MM.1S (cell line): ENCODE measurements around the gene PDSS2.
"Not testable (repeated sequence)": the region's sequence is repeated elsewhere in the genome, so short reads cannot be mapped to it uniquely, and the experiment has no call there.

ENCODE experiments used
- DNase-seq: peaks from one replicate; pipeline ENCODE4 v3.0.0-alpha.2; 2015
- H2AFZ ChIP-seq: fragments of 300-600 bp; sonication (generic); 2 replicates; pipeline ENCODE4 v1.6.0; 2016; ENCODE audit warnings: antibody characterized with exemption, low read length
- H3F3A ChIP-seq: fragments of 300-600 bp; sonication (generic); 2 replicates; pipeline ENCODE4 v1.6.1; 2016; ENCODE audit warnings: mild to moderate bottlenecking, antibody characterized with exemption, low read length, moderate library complexity, mixed read lengths; ENCODE audit not compliant: insufficient read depth
- H3K27ac ChIP-seq: fragments of 300-600 bp; sonication (generic); 2 replicates; pipeline ENCODE4 v1.5.1; 2016; ENCODE audit warnings: mild to moderate bottlenecking, low read length
- H3K27me3 ChIP-seq: fragments of 300-600 bp; sonication (generic); replicated peaks from 2 replicates; pipeline ENCODE4 v1.6.0; 2016; ENCODE audit warnings: low read length; ENCODE audit not compliant: insufficient read depth
- H3K36me3 ChIP-seq: fragments of 300-600 bp; sonication (generic); replicated peaks from 2 replicates; pipeline ENCODE4 v1.6.1; 2016; ENCODE audit warnings: mild to moderate bottlenecking, low read length, mixed read lengths; ENCODE audit not compliant: insufficient read depth
- H3K4me1 ChIP-seq: fragments of 300-600 bp; sonication (generic); 2 replicates; pipeline ENCODE4 v1.6.1; 2016; ENCODE audit warnings: low read length, mixed read lengths
- H3K4me2 ChIP-seq: fragments of 300-600 bp; sonication (generic); 2 replicates; pipeline ENCODE4 v1.6.0; 2016; ENCODE audit warnings: low read depth, low read length
- H3K4me3 ChIP-seq: fragments of 300-600 bp; sonication (generic); 2 replicates; pipeline ENCODE4 v1.5.1; 2016; ENCODE audit warnings: low read length, mixed read lengths
- H3K79me2 ChIP-seq: fragments of 300-600 bp; sonication (generic); 2 replicates; pipeline ENCODE4 v1.6.1; 2016; ENCODE audit warnings: mixed run types, low read length, mixed read lengths
- H3K9ac ChIP-seq: fragments of 300-600 bp; sonication (generic); 2 replicates; pipeline ENCODE4 v1.6.1; 2016; ENCODE audit warnings: low read length, mixed read lengths
- H3K9me2 ChIP-seq: fragments of 300-600 bp; sonication (generic); replicated peaks from 2 replicates; pipeline ENCODE4 v1.6.1; 2016; ENCODE audit warnings: mild to moderate bottlenecking, low read length, mixed read lengths; ENCODE audit not compliant: insufficient read depth
- H3K9me3 ChIP-seq: fragments of 300-600 bp; sonication (generic); replicated peaks from 2 replicates; pipeline ENCODE4 v1.6.1; 2016; ENCODE audit warnings: mild to moderate bottlenecking, low read length, mixed read lengths; ENCODE audit not compliant: insufficient read depth
- H4K20me1 ChIP-seq: fragments of 300-600 bp; sonication (generic); 2 replicates; pipeline ENCODE4 v1.6.1; 2016; ENCODE audit warnings: mild to moderate bottlenecking, low read length, moderate library complexity, mixed read lengths; ENCODE audit not compliant: insufficient read depth
- EZH2 ChIP-seq: fragments of 300-600 bp; sonication (generic); optimal IDR thresholded peaks from 2 replicates; pipeline ENCODE3; 2017; ENCODE audit warnings: low read depth, mild to moderate bottlenecking, antibody characterized with exemption, low read length, mixed read lengths
- EZH2phosphoT487 ChIP-seq: fragments of 300-600 bp; sonication (generic); IDR thresholded peaks from 2 replicates; pipeline ENCODE4 v1.6.1; 2018; ENCODE audit warnings: antibody characterized with exemption, low read length
- TF ChIP-seq, protein P1 (sequence below): fragments of 300-600 bp; sonication (generic); IDR thresholded peaks from 2 replicates; pipeline ENCODE4 v1.5.1; 2016; ENCODE audit warnings: antibody characterized with exemption, low read length, mixed read lengths

The PDSS2 gene

DNA sequence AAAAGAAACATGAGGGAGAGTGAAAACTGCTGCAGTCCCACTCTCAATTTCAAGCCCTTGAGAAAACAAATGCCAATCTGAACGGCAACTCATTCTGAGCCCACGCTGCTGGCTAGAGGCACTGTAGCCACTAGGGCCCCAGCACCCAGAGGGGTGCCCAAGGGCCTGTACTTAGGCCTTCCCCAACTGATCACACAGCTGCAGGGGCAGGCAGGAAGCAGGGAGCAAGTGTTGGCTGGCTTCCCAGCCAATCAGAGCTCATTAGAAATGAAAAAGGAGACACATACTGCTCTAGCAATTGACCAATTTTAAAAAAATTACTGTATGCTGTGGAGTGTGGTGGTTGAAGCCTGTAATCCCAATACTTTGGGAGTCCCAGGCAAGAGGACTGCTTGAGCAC, 340.4 kb downstream of the PDSS2 start:
- peaks cover 17% of the 10 kb centered on the region for H3F3A ChIP-seq
- no peaks in the 10 kb centered on the region for H3K9me2 ChIP-seq
- H4K20me1 ChIP-seq: no peaks in the 10 kb centered on the region
- no peak for DNase-seq
- H3K9ac ChIP-seq: no peak overlapping the region
- no peak overlapping the region for H3K27ac ChIP-seq
- H3K79me2 ChIP-seq: no peaks in the 10 kb centered on the region
- H3K9me3 ChIP-seq: no peaks in the 10 kb centered on the region
- no peak overlapping the region for H3K4me2 ChIP-seq
- H3K36me3 ChIP-seq: no peaks in the 10 kb centered on the region
- H2AFZ ChIP-seq: no peak overlapping the region
- H3K4me3 ChIP-seq: no peak overlapping the region
- H3K4me1 ChIP-seq: peaks cover 16% of the 10 kb centered on the region
- no peaks in the 10 kb centered on the region for H3K27me3 ChIP-seq
- TF ChIP-seq EZH2phosphoT487 (no peak), EZH2 (no peak)
- TF ChIP-seq, protein P1, sequence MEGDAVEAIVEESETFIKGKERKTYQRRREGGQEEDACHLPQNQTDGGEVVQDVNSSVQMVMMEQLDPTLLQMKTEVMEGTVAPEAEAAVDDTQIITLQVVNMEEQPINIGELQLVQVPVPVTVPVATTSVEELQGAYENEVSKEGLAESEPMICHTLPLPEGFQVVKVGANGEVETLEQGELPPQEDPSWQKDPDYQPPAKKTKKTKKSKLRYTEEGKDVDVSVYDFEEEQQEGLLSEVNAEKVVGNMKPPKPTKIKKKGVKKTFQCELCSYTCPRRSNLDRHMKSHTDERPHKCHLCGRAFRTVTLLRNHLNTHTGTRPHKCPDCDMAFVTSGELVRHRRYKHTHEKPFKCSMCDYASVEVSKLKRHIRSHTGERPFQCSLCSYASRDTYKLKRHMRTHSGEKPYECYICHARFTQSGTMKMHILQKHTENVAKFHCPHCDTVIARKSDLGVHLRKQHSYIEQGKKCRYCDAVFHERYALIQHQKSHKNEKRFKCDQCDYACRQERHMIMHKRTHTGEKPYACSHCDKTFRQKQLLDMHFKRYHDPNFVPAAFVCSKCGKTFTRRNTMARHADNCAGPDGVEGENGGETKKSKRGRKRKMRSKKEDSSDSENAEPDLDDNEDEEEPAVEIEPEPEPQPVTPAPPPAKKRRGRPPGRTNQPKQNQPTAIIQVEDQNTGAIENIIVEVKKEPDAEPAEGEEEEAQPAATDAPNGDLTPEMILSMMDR: no peak

DNA sequence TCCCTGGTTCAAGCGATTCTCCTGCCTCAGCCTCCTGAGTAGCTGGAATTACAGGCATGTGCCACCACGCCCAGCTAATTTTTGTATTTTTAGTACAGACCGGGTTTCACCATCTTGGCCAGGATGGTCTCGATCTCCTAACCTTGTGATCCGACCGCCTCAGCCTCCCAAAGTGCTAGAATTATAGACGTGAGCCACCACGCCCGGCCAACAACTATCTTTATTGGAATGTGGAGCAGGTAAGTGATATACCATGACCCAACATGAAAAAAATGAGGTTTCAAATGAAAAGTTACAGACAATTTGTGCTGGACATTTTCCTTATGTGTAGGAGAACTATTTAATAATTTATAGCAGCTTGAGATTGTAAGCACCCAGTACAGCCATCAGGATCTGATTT, 340.8 kb downstream of the PDSS2 start:
- H3K27me3 ChIP-seq, H2AFZ ChIP-seq, DNase-seq, H4K20me1 ChIP-seq, H3K9me3 ChIP-seq, H3K9ac ChIP-seq, H3K9me2 ChIP-seq, H3K4me3 ChIP-seq, H3K4me2 ChIP-seq, H3K79me2 ChIP-seq, H3K27ac ChIP-seq, H3K36me3 ChIP-seq: not testable (repeated sequence)
- H3F3A ChIP-seq: peaks cover 22% of the 10 kb centered on the region
- peaks cover 18% of the 10 kb centered on the region for H3K4me1 ChIP-seq

DNA sequence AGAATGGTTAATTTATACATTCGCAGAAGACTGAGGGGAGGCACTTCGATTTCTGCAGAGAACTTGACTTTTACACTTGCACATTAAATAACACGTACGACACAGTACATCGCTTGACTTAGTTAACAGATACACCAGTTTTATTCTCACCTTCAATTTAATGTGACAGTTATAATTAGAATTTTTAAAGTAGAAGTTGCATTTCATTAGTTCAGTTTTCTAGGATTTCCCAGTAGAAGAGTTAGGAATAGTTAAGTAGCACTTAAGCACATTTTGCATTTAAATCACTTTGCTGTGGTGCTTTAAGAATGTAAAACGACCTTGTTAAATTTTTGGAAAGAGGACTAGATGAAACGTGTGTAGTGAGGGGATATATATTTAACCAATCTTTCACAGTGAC, 342.4 kb downstream of the PDSS2 start:
- peak overlapping the region; percentile 85; the same call in 1 of the 2 replicates for H2AFZ ChIP-seq
- peak overlapping the region; percentile 92; the same call in 1 of the 2 replicates for H3K27ac ChIP-seq
- peak overlapping the region; percentile 87; the same call in 1 of the 2 replicates for H3K9ac ChIP-seq
- H3K36me3 ChIP-seq: no peaks in the 10 kb centered on the region
- H3K4me1 ChIP-seq: peaks cover 20% of the 10 kb centered on the region
- H3K9me3 ChIP-seq: no peaks in the 10 kb centered on the region
- TF ChIP-seq, protein P1: no peak
- no peak for TF ChIP-seq EZH2phosphoT487
- no peak for TF ChIP-seq EZH2
- DNase-seq: no peak
- H3K27me3 ChIP-seq: no peaks in the 10 kb centered on the region
- H3K9me2 ChIP-seq: no peaks in the 10 kb centered on the region
- peaks cover 16% of the 10 kb centered on the region for H3K79me2 ChIP-seq
- no peaks in the 10 kb centered on the region for H4K20me1 ChIP-seq
- peak overlapping the region; percentile 70 for H3K4me3 ChIP-seq
- peaks cover 24% of the 10 kb centered on the region for H3F3A ChIP-seq
- peak overlapping the region; percentile 97 for H3K4me2 ChIP-seq

DNA sequence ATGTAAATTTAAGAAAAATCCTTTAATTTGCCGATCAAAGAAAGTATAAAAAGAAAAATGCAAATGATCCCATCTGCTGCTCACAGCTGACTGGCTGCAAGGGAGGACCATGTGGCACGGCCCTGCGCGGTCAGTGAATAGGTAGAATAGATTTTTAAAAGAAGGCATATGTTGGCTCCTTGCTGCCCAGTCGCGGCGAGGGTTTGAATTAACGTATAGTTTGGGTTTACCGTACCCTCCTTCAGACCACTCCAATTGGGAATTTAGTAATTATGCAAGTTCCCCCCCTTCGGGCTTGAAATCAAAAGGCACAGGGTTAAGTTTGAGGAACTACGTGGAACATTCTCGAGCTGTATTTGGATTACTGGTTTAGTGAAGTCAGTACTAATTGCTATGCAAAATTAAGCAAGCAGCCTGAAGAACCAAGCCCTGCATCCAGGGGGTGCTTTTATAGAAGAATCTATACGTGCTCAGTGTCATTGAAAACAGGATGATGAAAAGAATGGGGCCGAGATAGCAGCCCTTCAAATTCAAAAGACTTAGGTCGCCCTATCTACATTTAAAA, 343.0 kb downstream of the PDSS2 start:
- Histone ChIP-seq H3K4me2 (peak overlapping the region; percentile 97), H2AFZ (peak overlapping the region; percentile 85), H3K4me1 (peaks cover 20% of the 10 kb centered on the region), H3K9ac (peak overlapping the region; percentile 87), H3K27ac (peak overlapping the region; percentile 92), H3K9me3 (no peaks in the 10 kb centered on the region), H3K27me3 (no peaks in the 10 kb centered on the region), H3K79me2 (peaks cover 16% of the 10 kb centered on the region), H3K4me3 (peak overlapping the region; percentile 70), H3F3A (peaks cover 24% of the 10 kb centered on the region), H3K9me2 (no peaks in the 10 kb centered on the region), H3K36me3 (no peaks in the 10 kb centered on the region), H4K20me1 (no peaks in the 10 kb centered on the region)
- TF ChIP-seq, protein P1: peak; percentile 29
- TF ChIP-seq EZH2phosphoT487: no peak
- DNase-seq: peak; percentile 70
